DMS 273 treated with DMSO at 0.1 percent for 48 hours (cell line): ENCODE measurements around the gene PRXL2C.

ENCODE experiments used
- DNase-seq: peaks from one replicate; lab custom pipeline; 2025; lab: John Stamatoyannopoulos, UW

The PRXL2C gene

GRCh38 chr9:96612105-96612965 is 42.8 kb downstream of the PRXL2C start:
- no peak for DNase-seq

DNA sequence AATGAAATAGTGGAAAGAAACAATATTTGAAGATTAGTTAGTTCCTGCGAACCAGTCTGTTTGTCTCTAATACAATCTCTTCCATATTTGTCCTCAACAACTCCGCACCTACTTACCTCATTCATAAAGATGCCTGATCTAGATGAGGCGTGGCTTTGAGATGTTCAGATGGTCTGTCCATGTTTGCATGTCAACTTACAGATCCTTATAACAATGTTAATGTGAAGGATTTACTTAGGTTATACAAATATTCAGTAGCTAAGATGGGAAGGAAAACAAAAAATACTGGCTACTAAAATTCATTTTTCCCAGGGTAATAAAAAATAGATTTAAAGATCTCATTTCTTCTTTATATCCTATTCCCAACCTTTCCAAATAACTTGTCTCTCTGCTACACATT is 43.8 kb downstream of the PRXL2C start:
- DNase-seq, result no peak

- DNase-seq, result no peak
Measured at GRCh38 chr9:96609732-96610131, 45.4 kb downstream of the PRXL2C start.

- no peak for DNase-seq
Measured at GRCh38 chr9:96607971-96608370, 47.1 kb downstream of the PRXL2C start.

GRCh38 chr9:96605328-96605727 is 49.8 kb downstream of the PRXL2C start:
- no peak for DNase-seq

- DNase-seq, result no peak
Measured at GRCh38 chr9:96604004-96604319, 51.2 kb downstream of the PRXL2C start.

DNA sequence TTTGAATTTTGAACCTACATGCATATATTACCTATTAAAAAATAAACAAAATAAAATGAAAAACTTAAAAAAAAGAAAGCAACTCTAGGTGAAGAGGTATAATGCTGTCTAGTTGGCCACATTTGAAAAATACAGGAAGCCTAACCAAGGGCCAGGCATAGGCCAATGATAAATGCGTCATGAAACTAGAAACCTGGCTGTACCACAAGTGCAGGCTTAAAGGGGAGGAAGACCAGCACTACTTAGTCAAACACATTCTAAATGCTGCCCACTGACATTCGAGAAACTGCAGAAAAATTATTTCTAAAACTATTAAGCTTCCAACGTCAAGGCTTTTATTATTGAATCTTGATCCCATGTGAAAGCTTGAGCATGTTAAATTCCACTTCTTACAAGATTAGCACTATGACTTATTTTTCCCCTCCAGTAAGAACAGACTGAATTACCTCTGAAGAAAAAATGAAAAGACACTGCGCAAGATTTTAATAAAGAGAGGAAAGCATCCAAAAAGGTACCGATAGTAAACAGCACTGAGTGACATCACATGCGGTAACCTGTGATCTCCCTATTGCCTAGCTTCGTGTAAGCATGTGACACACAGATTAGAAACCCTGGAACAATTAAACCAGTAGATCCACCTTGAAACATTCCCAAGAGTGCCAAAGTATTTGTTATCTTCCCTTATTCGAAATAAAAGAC is 51.7 kb downstream of the PRXL2C start:
- DNase-seq, result no peak

GRCh38 chr9:96599298-96599697 is 55.8 kb downstream of the PRXL2C start:
- no peak for DNase-seq

- no peak for DNase-seq
Measured at GRCh38 chr9:96596601-96597111, 58.5 kb downstream of the PRXL2C start.
